B cell (primary cell): Measurements from ENCODE around the gene CRIM1. TPM values are rescaled to one million over a fixed set of nuclear protein-coding genes. Genes with fewer than 3 reads are reported as not detected.

Experiments used
- ATAC-seq: fragments of 200-7000 bp; cut with Tn5 transposase; one replicate; pipeline ENCODE4 v1.10.0; 2021; ENCODE audit warnings: low read depth, mild to moderate bottlenecking, moderate number of reproducible peaks, moderate library complexity
- CTCF ChIA-PET: fragments of 350-600 bp; sonication (Branson Sonifier 250); formaldehyde crosslinking; loops from one replicate; lab custom pipeline; 2021; ENCODE audit warnings: antibody characterized with exemption, inconsistent platforms; lab: Charles Lee
- POLR2A ChIA-PET: fragments of 350-600 bp; sonication (Branson Sonifier 250); formaldehyde crosslinking; loops from one replicate; lab custom pipeline; 2021; ENCODE audit warnings: antibody characterized with exemption; lab: Charles Lee
- DNase-seq: peaks from one replicate; pipeline ENCODE4 v3.0.0; 2013
- H2AFZ ChIP-seq: 2 replicates; pipeline ENCODE4 v1.6.1; 2012; ENCODE audit warnings: mild to moderate bottlenecking, low read depth, low read length; ENCODE audit not compliant: insufficient read depth, poor library complexity, severe bottlenecking
- H3K27ac ChIP-seq, 2 donors: 1 replicate in 1 of 2; 2 replicates in 1 of 2; pipeline ENCODE4 v1.5.1; 2012 to 2013; ENCODE audit warnings: low read length in 2 of 2, mild to moderate bottlenecking in 2 of 2, moderate library complexity in 1 of 2
- H3K27me3 ChIP-seq, 4 experiments: fragments of 200-600 bp in 1 of 4; sonication (generic) in 1 of 4; replicated peaks in 1 of 4; 1 replicate in 2 of 4; 2 replicates in 2 of 4; pipeline versions ENCODE4 v1.6.1 to v1.7.0; 2013 to 2016; ENCODE audit warnings: low read length in 3 of 4, mild to moderate bottlenecking in 2 of 4, mixed read lengths in 1 of 4, moderate library complexity in 1 of 4; ENCODE audit not compliant: insufficient read depth in 4 of 4, control insufficient read depth in 3 of 4; ENCODE audit errors: control extremely low read depth in 1 of 4
- H3K36me3 ChIP-seq, 2 experiments: replicated peaks in 1 of 2; 1 replicate in 1 of 2; 2 replicates in 1 of 2; pipeline versions ENCODE4 v1.6.1 to v1.7.1; 2013; ENCODE audit warnings: low read length in 1 of 2; ENCODE audit not compliant: insufficient read depth in 2 of 2, control insufficient read depth in 1 of 2; ENCODE audit errors: control extremely low read depth in 1 of 2, extremely low read depth in 1 of 2
- H3K4me1 ChIP-seq, 2 donors: fragments of 200-600 bp in 1 of 2; sonication (generic) in 1 of 2; 1 replicate in 1 of 2; 2 replicates in 1 of 2; pipeline versions ENCODE4 v1.5.1 to v1.6.1; 2013 to 2017; ENCODE audit warnings: low read length in 2 of 2; ENCODE audit not compliant: control insufficient read depth in 2 of 2, insufficient read depth in 2 of 2
- H3K4me2 ChIP-seq: replicated peaks from 2 replicates; pipeline ENCODE3; 2012; ENCODE audit warnings: mild to moderate bottlenecking, low read depth, low read length; ENCODE audit not compliant: poor library complexity, severe bottlenecking
- H3K4me3 ChIP-seq, 5 experiments: fragments of 200-600 bp in 1 of 5; sonication (generic) in 1 of 5; 1 replicate in 3 of 5; 2 replicates in 2 of 5; pipeline versions ENCODE4 v1.5.1 to v1.7.0; 2011 to 2016; ENCODE audit warnings: low read length in 4 of 5, mild to moderate bottlenecking in 4 of 5, low read depth in 2 of 5, control low read depth in 1 of 5, moderate library complexity in 1 of 5; ENCODE audit not compliant: insufficient read depth in 1 of 5; ENCODE audit errors: control extremely low read depth in 1 of 5, extremely low read depth in 1 of 5
- H3K79me2 ChIP-seq: fragments of 200-600 bp; sonication (generic); one replicate; pipeline ENCODE4 v1.6.0; 2016; ENCODE audit warnings: low read length; ENCODE audit not compliant: control insufficient read depth, insufficient read depth
- H3K9ac ChIP-seq: fragments of 200-600 bp; sonication (generic); 2 replicates; pipeline ENCODE4 v1.6.1; 2017; ENCODE audit warnings: mild to moderate bottlenecking, low read length, moderate library complexity
- H3K9me3 ChIP-seq, 3 donors: one replicate each; pipeline versions ENCODE4 v1.6.1 to v1.7.1; 2013; ENCODE audit warnings: low read length in 2 of 3; ENCODE audit not compliant: control insufficient read depth in 2 of 3, insufficient read depth in 1 of 3; ENCODE audit errors: control extremely low read depth in 1 of 3
- H4K20me1 ChIP-seq: 2 replicates; pipeline ENCODE4 v1.6.0; 2012; ENCODE audit warnings: mild to moderate bottlenecking, low read length; ENCODE audit not compliant: insufficient read depth, control insufficient read depth, poor library complexity, severe bottlenecking
- H3K27ac Mint-ChIP-seq: one replicate; pipeline ENCODE4 v1.8.0; 2021; ENCODE audit warnings: mixed read lengths
- H3K27me3 Mint-ChIP-seq: one replicate; pipeline ENCODE4 v1.8.0; 2021; ENCODE audit warnings: mixed read lengths
- H3K4me1 Mint-ChIP-seq: one replicate; pipeline ENCODE4 v1.8.0; 2021; ENCODE audit warnings: mixed read lengths
- H3K4me3 Mint-ChIP-seq: one replicate; pipeline ENCODE4 v1.8.0; 2021; ENCODE audit warnings: mixed read lengths
- H3K9me3 Mint-ChIP-seq: one replicate; pipeline ENCODE4 v1.8.0; 2022; ENCODE audit warnings: mixed read lengths; ENCODE audit not compliant: insufficient read depth
- EZH2 ChIP-seq: IDR thresholded peaks from 2 replicates; pipeline ENCODE4 v1.6.1; 2012; ENCODE audit warnings: borderline replicate concordance, low read depth, mild to moderate bottlenecking, moderate library complexity, low read length; ENCODE audit not compliant: insufficient read depth, poor library complexity, severe bottlenecking
- WGBS: methylation state at CpG from one replicate; pipeline ENCODE4 v1.1.5; 2013; ENCODE audit warnings: missing lambda C conversion rate; ENCODE audit not compliant: insufficient coverage; 5-methylcytosine and 5-hydroxymethylcytosine counted together
- intact Hi-C: fragments of 100-400 bp; cut with micrococcal nuclease; formaldehyde crosslinking; loops from one replicate; pipeline ENCODE4 v1.10.0; 2022
- polyA plus RNA-seq: library from polyadenylated mRNA; depleted of rRNA; stranded (reverse); fragments of >200 nt; gene quantifications from 2 replicates; pipeline ENCODE4 v1.2.3, GENCODE V29; 2012
- total RNA-seq, 2 donors: library from RNA; stranded (reverse); fragments of 120-200 nt in 1 of 2; gene quantifications; 1 replicate in 1 of 2; 2 replicates in 1 of 2; pipeline versions ENCODE4 v1.2.3 to v1.2.4, GENCODE V29; 2013 to 2022
- TF ChIP-seq, protein P1 (sequence below): fragments of 200-600 bp; IDR thresholded peaks from one replicate; pipeline ENCODE4 v1.8.0; 2022; ENCODE audit warnings: antibody characterized with exemption, mild to moderate bottlenecking

The CRIM1 gene
- total and polyA plus RNA-seq, 2 donors (not counting 1 experiment from before 2014, with no cell fraction given) = 1.3 to 5.0 TPM

DNA sequence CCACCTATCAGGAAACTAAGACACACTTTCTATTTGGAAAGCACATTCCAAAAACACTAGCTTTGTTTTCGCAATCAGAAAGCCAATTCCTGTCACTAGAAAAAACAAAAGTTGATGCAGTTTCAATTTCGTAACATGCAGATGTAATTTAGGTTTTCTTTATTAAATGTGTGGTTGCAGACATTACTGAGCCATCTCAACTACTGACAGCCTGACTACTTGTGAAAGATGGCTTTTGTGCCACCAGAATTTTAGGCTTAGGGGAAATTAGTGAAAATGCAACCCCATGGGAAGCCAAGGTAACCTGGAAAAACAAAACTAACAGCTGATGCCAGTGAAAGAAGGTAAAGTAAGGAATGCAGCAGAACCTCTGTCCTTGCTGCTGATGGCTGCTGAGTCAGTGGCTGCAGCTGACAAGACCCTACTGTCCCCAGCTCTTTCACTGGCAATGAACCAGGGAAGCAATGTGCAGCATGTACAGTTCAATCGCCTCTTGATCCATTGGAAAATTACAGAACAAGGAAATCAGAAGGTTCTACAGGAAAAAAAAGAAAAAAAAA lies 207.5 kb downstream of the CRIM1 start:
- H3K9me3 Mint-ChIP-seq = no peaks in the 10 kb centered on the region
- TF ChIP-seq, protein P1, sequence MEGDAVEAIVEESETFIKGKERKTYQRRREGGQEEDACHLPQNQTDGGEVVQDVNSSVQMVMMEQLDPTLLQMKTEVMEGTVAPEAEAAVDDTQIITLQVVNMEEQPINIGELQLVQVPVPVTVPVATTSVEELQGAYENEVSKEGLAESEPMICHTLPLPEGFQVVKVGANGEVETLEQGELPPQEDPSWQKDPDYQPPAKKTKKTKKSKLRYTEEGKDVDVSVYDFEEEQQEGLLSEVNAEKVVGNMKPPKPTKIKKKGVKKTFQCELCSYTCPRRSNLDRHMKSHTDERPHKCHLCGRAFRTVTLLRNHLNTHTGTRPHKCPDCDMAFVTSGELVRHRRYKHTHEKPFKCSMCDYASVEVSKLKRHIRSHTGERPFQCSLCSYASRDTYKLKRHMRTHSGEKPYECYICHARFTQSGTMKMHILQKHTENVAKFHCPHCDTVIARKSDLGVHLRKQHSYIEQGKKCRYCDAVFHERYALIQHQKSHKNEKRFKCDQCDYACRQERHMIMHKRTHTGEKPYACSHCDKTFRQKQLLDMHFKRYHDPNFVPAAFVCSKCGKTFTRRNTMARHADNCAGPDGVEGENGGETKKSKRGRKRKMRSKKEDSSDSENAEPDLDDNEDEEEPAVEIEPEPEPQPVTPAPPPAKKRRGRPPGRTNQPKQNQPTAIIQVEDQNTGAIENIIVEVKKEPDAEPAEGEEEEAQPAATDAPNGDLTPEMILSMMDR = no peak
- no peak for TF ChIP-seq EZH2
- H3K4me1 ChIP-seq = no peaks in the 10 kb centered on the region
- no peaks in the 10 kb centered on the region for H3K4me1 Mint-ChIP-seq
- peaks cover 6 to 24% of the 10 kb centered on the region in 2 experiments for H3K36me3 ChIP-seq
- no peak overlapping the region for H3K9ac ChIP-seq
- H3K27me3 ChIP-seq = no peaks in the 10 kb centered on the region
- no peak for ATAC-seq
- no peaks in the 10 kb centered on the region for H4K20me1 ChIP-seq
- WGBS = no CpG with 5 or more reads among the region's 3 CpGs
- H2AFZ ChIP-seq = no peak overlapping the region
- H3K9me3 ChIP-seq = no peaks in the 10 kb centered on the region
- CTCF ChIA-PET = interaction anchor here (0.6 kb wide), 2 partner anchors 11 to 126 kb away, joined by 3 to 4 read pairs; no protein-coding TSS in a partner anchor
- H3K27ac ChIP-seq = no peak overlapping the region
- DNase-seq = no peak
- H3K27me3 Mint-ChIP-seq = no peaks in the 10 kb centered on the region
- peaks cover 4% of the 10 kb centered on the region for H3K79me2 ChIP-seq
- no peak overlapping the region for H3K27ac Mint-ChIP-seq
- H3K4me3 ChIP-seq = no peak overlapping the region
- H3K4me2 ChIP-seq = no peak overlapping the region
- intact Hi-C loops = no loop called here
- H3K4me3 Mint-ChIP-seq = no peak overlapping the region
- POLR2A ChIA-PET = no interaction called here

DNA sequence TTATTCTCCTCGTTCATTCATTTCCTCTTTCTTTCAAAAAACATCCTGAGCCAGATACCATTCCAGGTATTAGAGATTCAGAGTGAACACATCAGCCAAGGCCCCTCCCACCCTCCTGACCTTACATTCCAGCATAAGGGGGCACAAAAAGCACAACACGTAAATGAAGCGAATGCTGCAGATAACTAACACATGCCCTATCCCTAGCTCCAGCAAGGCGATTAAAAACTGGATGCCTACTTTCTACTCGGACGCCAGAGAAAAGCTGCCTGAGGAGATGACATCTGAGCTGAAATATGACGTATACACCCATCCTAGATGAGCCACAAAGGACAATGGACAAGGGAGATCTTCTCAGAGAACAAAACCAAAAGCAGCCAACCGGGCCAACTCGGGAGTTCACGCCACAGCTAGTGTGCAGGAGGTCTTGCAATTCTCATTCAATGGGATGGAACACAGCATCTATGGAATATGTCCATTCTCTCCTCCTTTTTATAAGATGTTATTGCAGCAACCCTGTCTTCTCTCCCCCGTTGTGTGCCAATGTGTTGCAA lies 208.9 kb downstream of the CRIM1 start:
- H3K27me3 Mint-ChIP-seq = no peaks in the 10 kb centered on the region
- Histone ChIP-seq H3K9me3 (no peaks in the 10 kb centered on the region), H3K27me3 (no peaks in the 10 kb centered on the region), H3K79me2 (peaks cover 4% of the 10 kb centered on the region), H2AFZ (no peak overlapping the region), H3K4me1 (no peaks in the 10 kb centered on the region), H3K4me2 (no peak overlapping the region), H4K20me1 (no peaks in the 10 kb centered on the region), H3K36me3 (peaks cover 6 to 20% of the 10 kb centered on the region in 2 experiments), H3K4me3 (no peak overlapping the region), H3K9ac (no peak overlapping the region), H3K27ac (no peak overlapping the region)
- H3K4me3 Mint-ChIP-seq = no peak overlapping the region
- DNase-seq (no peak), ATAC-seq (no peak)
- WGBS = 93% methylated on average over 10 of the region's 11 CpGs
- ChIA-PET CTCF (no interaction called here), POLR2A (no interaction called here)
- H3K27ac Mint-ChIP-seq = no peak overlapping the region
- H3K4me1 Mint-ChIP-seq = no peaks in the 10 kb centered on the region
- H3K9me3 Mint-ChIP-seq = no peaks in the 10 kb centered on the region
- TF ChIP-seq, protein P1 = no peak
- TF ChIP-seq EZH2 = no peak
- intact Hi-C loops = no loop called here
